Measurements from ENCODE around the gene MACROD2. TPM values are rescaled to one million over a fixed set of nuclear protein-coding genes. Genes with fewer than 3 reads are reported as not detected.

Gene MACROD2
- total RNA-seq, 1 donor from 2014 or later, result 2.4 TPM

GRCh38 chr20:14688005-14688404 is 692.7 kb downstream of the MACROD2 start:
- no peaks in the 10 kb centered on the region for H4K20me1 ChIP-seq (ENCODE audit: insufficient read depth, low read length)
- H3K4me3 ChIP-seq (ENCODE audit: insufficient read depth, low read depth, low read length), result no peak overlapping the region
- H3K9me3 ChIP-seq (ENCODE audit: insufficient read depth, low read depth, low read length), result no peaks in the 10 kb centered on the region
- no peaks in the 10 kb centered on the region for H3K27me3 ChIP-seq (ENCODE audit: insufficient read depth, low read length)
- Mint-ChIP-seq H3K4me1 (ENCODE audit: low read depth, unreplicated experiment) (no peaks in the 10 kb centered on the region), H3K4me3 (ENCODE audit: unreplicated experiment) (no peak overlapping the region), H3K27me3 (ENCODE audit: low read depth, unreplicated experiment) (no peaks in the 10 kb centered on the region), H3K36me3 (ENCODE audit: low read depth, unreplicated experiment) (no peaks in the 10 kb centered on the region), H3K9me3 (ENCODE audit: unreplicated experiment) (no peaks in the 10 kb centered on the region), H3K27ac (ENCODE audit: unreplicated experiment) (no peak overlapping the region)
- FAIRE-seq (no peak), DNase-seq (ENCODE audit: low read depth) (no peak)
- no peaks in the 10 kb centered on the region for H3K79me2 ChIP-seq (ENCODE audit: insufficient read depth, low read length)
- no peak for TF ChIP-seq EZH2 (IDR thresholded peaks at IDR 0.05; ENCODE audit: insufficient read depth, low read length)
- TF ChIP-seq CTCF (IDR thresholded peaks at IDR 0.05; ENCODE audit: insufficient read depth, low read depth, low read length), result no peak
- no peak overlapping the region for H2AFZ ChIP-seq (ENCODE audit: low read depth, low read length)
- no peak overlapping the region for H3K4me2 ChIP-seq (ENCODE audit: low read length)
- H3K4me1 ChIP-seq (ENCODE audit: insufficient read depth, low read length), result no peaks in the 10 kb centered on the region
- no peak overlapping the region for H3K27ac ChIP-seq (ENCODE audit: low read depth, low read length)
- no peak overlapping the region for H3K9ac ChIP-seq (ENCODE audit: low read length)
- no peaks in the 10 kb centered on the region for H3K36me3 ChIP-seq (ENCODE audit: insufficient read depth, low read length)

GRCh38 chr20:14691994-14692393 is 696.7 kb downstream of the MACROD2 start:
- H3K9me3 Mint-ChIP-seq (ENCODE audit: unreplicated experiment), result no peaks in the 10 kb centered on the region
- H3K27me3 ChIP-seq (ENCODE audit: insufficient read depth, low read length), result no peaks in the 10 kb centered on the region
- no peak overlapping the region for H2AFZ ChIP-seq (ENCODE audit: low read depth, low read length)
- H3K4me1 Mint-ChIP-seq (ENCODE audit: low read depth, unreplicated experiment), result no peaks in the 10 kb centered on the region
- H3K4me3 Mint-ChIP-seq (ENCODE audit: unreplicated experiment), result no peak overlapping the region
- no peaks in the 10 kb centered on the region for H3K27me3 Mint-ChIP-seq (ENCODE audit: low read depth, unreplicated experiment)
- no peaks in the 10 kb centered on the region for H3K36me3 Mint-ChIP-seq (ENCODE audit: low read depth, unreplicated experiment)
- DNase-seq (ENCODE audit: low read depth), result no peak
- no peaks in the 10 kb centered on the region for H3K9me3 ChIP-seq (ENCODE audit: insufficient read depth, low read depth, low read length)
- H3K36me3 ChIP-seq (ENCODE audit: insufficient read depth, low read length), result no peaks in the 10 kb centered on the region
- H3K4me2 ChIP-seq (ENCODE audit: low read length), result no peak overlapping the region
- no peaks in the 10 kb centered on the region for H4K20me1 ChIP-seq (ENCODE audit: insufficient read depth, low read length)
- FAIRE-seq, result no peak
- no peaks in the 10 kb centered on the region for H3K4me1 ChIP-seq (ENCODE audit: insufficient read depth, low read length)
- no peaks in the 10 kb centered on the region for H3K79me2 ChIP-seq (ENCODE audit: insufficient read depth, low read length)
- H3K27ac Mint-ChIP-seq (ENCODE audit: unreplicated experiment), result no peak overlapping the region
- TF ChIP-seq EZH2 (IDR thresholded peaks at IDR 0.05; ENCODE audit: insufficient read depth, low read length) (no peak), CTCF (IDR thresholded peaks at IDR 0.05; ENCODE audit: insufficient read depth, low read depth, low read length) (no peak)
- H3K27ac ChIP-seq (ENCODE audit: low read depth, low read length), result no peak overlapping the region
- H3K4me3 ChIP-seq (ENCODE audit: insufficient read depth, low read depth, low read length), result no peak overlapping the region
- no peak overlapping the region for H3K9ac ChIP-seq (ENCODE audit: low read length)

- no peak for TF ChIP-seq EZH2 (IDR thresholded peaks at IDR 0.05; ENCODE audit: insufficient read depth, low read length)
- H3K36me3 Mint-ChIP-seq (ENCODE audit: low read depth, unreplicated experiment), result no peaks in the 10 kb centered on the region
- FAIRE-seq (no peak), DNase-seq (ENCODE audit: low read depth) (no peak)
- Histone ChIP-seq H3K4me1 (ENCODE audit: insufficient read depth, low read length) (no peaks in the 10 kb centered on the region), H3K36me3 (ENCODE audit: insufficient read depth, low read length) (no peaks in the 10 kb centered on the region), H4K20me1 (ENCODE audit: insufficient read depth, low read length) (no peaks in the 10 kb centered on the region), H2AFZ (ENCODE audit: low read depth, low read length) (no peak overlapping the region), H3K27ac (ENCODE audit: low read depth, low read length) (no peak overlapping the region), H3K4me3 (ENCODE audit: insufficient read depth, low read depth, low read length) (no peak overlapping the region), H3K79me2 (ENCODE audit: insufficient read depth, low read length) (no peaks in the 10 kb centered on the region), H3K27me3 (ENCODE audit: insufficient read depth, low read length) (no peaks in the 10 kb centered on the region), H3K9me3 (ENCODE audit: insufficient read depth, low read depth, low read length) (no peaks in the 10 kb centered on the region), H3K4me2 (ENCODE audit: low read length) (no peak overlapping the region), H3K9ac (ENCODE audit: low read length) (no peak overlapping the region)
- no peaks in the 10 kb centered on the region for H3K9me3 Mint-ChIP-seq (ENCODE audit: unreplicated experiment)
- H3K27ac Mint-ChIP-seq (ENCODE audit: unreplicated experiment), result no peak overlapping the region
- peaks cover 12% of the 10 kb centered on the region for H3K4me1 Mint-ChIP-seq (ENCODE audit: low read depth, unreplicated experiment)
- no peaks in the 10 kb centered on the region for H3K27me3 Mint-ChIP-seq (ENCODE audit: low read depth, unreplicated experiment)
- no peak overlapping the region for H3K4me3 Mint-ChIP-seq (ENCODE audit: unreplicated experiment)
Observed at GRCh38 chr20:14696478-14696877, 701.2 kb downstream of the MACROD2 start.
